ENCODE data around the gene ADAT1. TPM values are rescaled to one million over a fixed set of nuclear protein-coding genes. Genes with fewer than 3 reads are reported as not detected.
A peak's percentile ranks its signal among the peaks of the same experiment; 100 is the strongest.

The ADAT1 gene
- total and polyA plus RNA-seq, 2 of the 13 experiments (the other 11 are each of a cell fraction or from before 2014, with no cell fraction given) = 18.4 to 40.8 TPM

GRCh38 chr16:75648265-75649076 lies 25.4 kb upstream of the ADAT1 start (continued):
- TF ChIP-seq HES4 (CRISPR knock-in tag; IDR thresholded peaks at IDR 0.05; ENCODE audit: borderline replicate concordance) (no peak), NR3C1 (CRISPR knock-in tag; IDR thresholded peaks at IDR 0.05) (no peak), GFI1 (CRISPR knock-in tag; IDR thresholded peaks at IDR 0.05; ENCODE audit: borderline replicate concordance) (peak; percentile 30; the same call in 1 of the 2 replicates), DR1 (CRISPR knock-in tag; IDR thresholded peaks at IDR 0.05) (no peak), SOX5 (CRISPR knock-in tag; IDR thresholded peaks at IDR 0.05; ENCODE audit: borderline replicate concordance) (no peak), HNRNPLL (IDR thresholded peaks at IDR 0.05; ENCODE audit: low read depth, low read length, poor library complexity, severe bottlenecking) (no peak), ZNF567 (CRISPR knock-in tag; IDR thresholded peaks at IDR 0.05; ENCODE audit: borderline replicate concordance) (no peak; the same call in 1 of the 2 replicates), ZNF362 (CRISPR knock-in tag; IDR thresholded peaks at IDR 0.05; ENCODE audit: borderline replicate concordance) (0 out of 2 replicates have a peak, but pooled peaks have one; percentile 31), U2AF2 (IDR thresholded peaks at IDR 0.05; ENCODE audit: low read depth, low read length) (no peak), CTCF (CRISPR knock-in tag; IDR thresholded peaks at IDR 0.05) (no peak), RXRB (CRISPR knock-in tag; IDR thresholded peaks at IDR 0.05; ENCODE audit: borderline replicate concordance) (peak; percentile 24; the same call in 1 of the 2 replicates), NFYB (CRISPR knock-in tag; IDR thresholded peaks at IDR 0.05) (no peak), ZBTB8A (CRISPR knock-in tag; IDR thresholded peaks at IDR 0.05; ENCODE audit: borderline replicate concordance, low read depth) (no peak), ZNF235 (CRISPR knock-in tag; IDR thresholded peaks at IDR 0.05; ENCODE audit: borderline replicate concordance) (no peak), ZNF558 (CRISPR knock-in tag; IDR thresholded peaks at IDR 0.05; ENCODE audit: borderline replicate concordance) (no peak), PHB2 (IDR thresholded peaks at IDR 0.05; ENCODE audit: partially characterized antibody) (no peak), MYNN (CRISPR knock-in tag; IDR thresholded peaks at IDR 0.05; ENCODE audit: low read depth) (no peak), ZNF788 (CRISPR knock-in tag; IDR thresholded peaks at IDR 0.05; ENCODE audit: borderline replicate concordance) (0 out of 2 replicates have a peak, but pooled peaks have one; percentile 26), ARNTL (CRISPR knock-in tag; IDR thresholded peaks at IDR 0.05) (no peak; the same call in none of the 2 replicates), NCOA5 (CRISPR knock-in tag; IDR thresholded peaks at IDR 0.05) (no peak), ETV6 (CRISPR knock-in tag; conservative IDR thresholded peaks at IDR 0.05) (peak; percentile 51; the same call in 1 of the 2 replicates), ZBTB7A (CRISPR knock-in tag; IDR thresholded peaks at IDR 0.05) (no peak), HOXD1 (CRISPR knock-in tag; IDR thresholded peaks at IDR 0.05) (no peak), ZNF350 (CRISPR knock-in tag; IDR thresholded peaks at IDR 0.05; ENCODE audit: borderline replicate concordance, low read depth) (no peak)
